Gastroesophageal sphincter (tissue), 4 donors: Measurements from ENCODE around the gene SLC38A9. TPM values are rescaled to one million over a fixed set of nuclear protein-coding genes. Genes with fewer than 3 reads are reported as not detected.
"Not testable (repeated sequence)": the region's sequence is repeated elsewhere in the genome, so short reads cannot be mapped to it uniquely, and the experiment has no call there.

Experiments
- ATAC-seq: fragments of 150-250 bp; one replicate; pipeline ENCODE4 v1.9.1; 2016; ENCODE audit warnings: mild to moderate bottlenecking, moderate library complexity
- H3K27ac ChIP-seq, 4 donors: fragments of 200-600 bp; sonication (generic) in 3 of 4; 1 replicate in 3 of 4; 2 replicates in 1 of 4; pipeline ENCODE4 v1.5.1; 2016 to 2019
- H3K27me3 ChIP-seq: fragments of 200-600 bp; sonication (generic); one replicate; pipeline ENCODE4 v1.5.1; 2019
- H3K36me3 ChIP-seq, 2 donors: fragments of 200-600 bp; sonication (generic); one replicate each; pipeline ENCODE4 v1.5.1; 2019; ENCODE audit warnings: control low read depth in 1 of 2
- H3K4me1 ChIP-seq, 3 donors: fragments of 200-600 bp; sonication (generic); 1 replicate in 2 of 3; 2 replicates in 1 of 3; pipeline ENCODE4 v1.5.1; 2016 to 2019; ENCODE audit warnings: control low read depth in 2 of 3
- H3K4me3 ChIP-seq, 2 donors: fragments of 200-600 bp; sonication (generic); one replicate each; pipeline ENCODE4 v1.5.1; 2019; ENCODE audit warnings: mild to moderate bottlenecking in 1 of 2, moderate library complexity in 1 of 2
- H3K9me3 ChIP-seq, 3 donors: fragments of 200-600 bp; sonication (generic); one replicate each; pipeline ENCODE4 v1.5.1; 2017 to 2019; ENCODE audit warnings: control low read depth in 2 of 3
- EP300 ChIP-seq: sonication (generic); formaldehyde crosslinking; IDR thresholded peaks from one replicate; pipeline ENCODE4 v1.6.1; 2017; ENCODE audit warnings: antibody characterized with exemption, mild to moderate bottlenecking
- POLR2A ChIP-seq, 2 donors: fragments of 450-650 bp; IDR thresholded peaks; one replicate each; pipeline ENCODE4 v1.6.1; 2017; ENCODE audit warnings: antibody characterized with exemption in 2 of 2, mild to moderate bottlenecking in 2 of 2, moderate library complexity in 1 of 2
- POLR2AphosphoS5 ChIP-seq: sonication (generic); formaldehyde crosslinking; IDR thresholded peaks from one replicate; pipeline ENCODE4 v1.6.1; 2017; ENCODE audit warnings: antibody characterized with exemption
- WGBS, 2 donors: methylation state at CpG; one replicate each; pipeline ENCODE4 v1.1.5; 2018; ENCODE audit warnings: low coverage in 1 of 2; 5-methylcytosine and 5-hydroxymethylcytosine counted together
- total RNA-seq, 4 donors: library from RNA; depleted of rRNA; stranded (reverse); fragments of >200 nt; gene quantifications; one replicate each; pipeline ENCODE4 v1.1.0, GENCODE V29; 2016
- TF ChIP-seq, protein P1 (sequence below), 4 experiments: fragments of 200-600 bp in 2 of 4; fragments of 450-650 bp in 2 of 4; sonication (generic) in 1 of 4; IDR thresholded peaks; one replicate each; pipeline ENCODE4 v1.5.1; 2017 to 2019; ENCODE audit warnings: antibody characterized with exemption in 4 of 4, mild to moderate bottlenecking in 2 of 4, moderate library complexity in 2 of 4

SLC38A9 gene, protein sequence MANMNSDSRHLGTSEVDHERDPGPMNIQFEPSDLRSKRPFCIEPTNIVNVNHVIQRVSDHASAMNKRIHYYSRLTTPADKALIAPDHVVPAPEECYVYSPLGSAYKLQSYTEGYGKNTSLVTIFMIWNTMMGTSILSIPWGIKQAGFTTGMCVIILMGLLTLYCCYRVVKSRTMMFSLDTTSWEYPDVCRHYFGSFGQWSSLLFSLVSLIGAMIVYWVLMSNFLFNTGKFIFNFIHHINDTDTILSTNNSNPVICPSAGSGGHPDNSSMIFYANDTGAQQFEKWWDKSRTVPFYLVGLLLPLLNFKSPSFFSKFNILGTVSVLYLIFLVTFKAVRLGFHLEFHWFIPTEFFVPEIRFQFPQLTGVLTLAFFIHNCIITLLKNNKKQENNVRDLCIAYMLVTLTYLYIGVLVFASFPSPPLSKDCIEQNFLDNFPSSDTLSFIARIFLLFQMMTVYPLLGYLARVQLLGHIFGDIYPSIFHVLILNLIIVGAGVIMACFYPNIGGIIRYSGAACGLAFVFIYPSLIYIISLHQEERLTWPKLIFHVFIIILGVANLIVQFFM
- 10 to 100 TPM; 10.1 to 13.2 (median 11.4) TPM for total RNA-seq

DNA sequence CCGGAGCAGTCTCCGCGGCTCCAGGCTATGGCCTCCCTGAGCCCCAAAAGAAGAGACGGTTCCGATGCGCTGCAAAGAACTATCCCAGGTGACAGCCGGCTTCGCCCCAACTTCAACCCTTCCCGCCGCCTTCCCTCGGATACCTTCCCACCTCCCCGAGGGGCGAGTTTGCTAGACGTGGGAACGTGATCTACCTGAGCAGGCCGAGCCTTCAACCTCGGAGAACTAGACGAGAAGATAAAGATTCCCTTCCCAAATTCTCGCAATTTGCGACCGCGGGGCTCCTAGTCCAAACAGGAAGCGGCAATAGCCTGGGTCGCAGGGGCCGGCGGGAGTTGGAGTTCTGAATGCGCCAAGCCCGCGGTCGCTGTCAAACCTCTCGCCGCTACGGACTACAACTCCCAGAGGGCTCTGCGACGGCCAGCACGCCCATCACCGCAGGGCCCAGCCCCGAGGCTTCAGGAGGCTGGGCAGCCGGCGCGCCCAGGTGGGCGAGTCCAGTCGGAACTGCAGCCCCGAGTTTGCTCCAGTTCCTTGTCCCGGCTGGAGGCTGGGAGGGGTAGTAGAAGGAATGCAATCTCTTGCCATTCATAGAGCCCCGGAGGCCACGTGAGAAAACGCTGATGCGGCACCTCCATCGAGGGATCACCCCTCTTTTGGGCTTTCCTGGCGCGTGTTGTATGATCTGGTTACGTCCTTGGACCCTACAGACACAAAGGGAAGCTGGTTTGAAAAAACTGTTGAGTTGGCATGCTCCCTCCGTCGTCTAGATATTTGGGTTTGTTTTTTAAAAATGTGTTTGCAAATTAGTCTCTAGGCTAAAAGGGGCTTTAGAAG lies at the start of gene SLC38A9:
SLC38A9 (minus strand) TSS at position 302 of the 837 bp plus-strand sequence. CDS start 14,366 bp downstream, outside the sequence.
- H3K9me3 ChIP-seq, result no peaks in the 10 kb centered on the region
- H3K36me3 ChIP-seq, result peaks cover 0 to 10% of the 10 kb centered on the region in 2 donors
- 2% methylated on average over 15 of the region's 55 CpGs; no CpG with 5 or more reads in 1 of the 2 donors for WGBS, 2 donors
- H3K27ac ChIP-seq, result peak within 1 kb of the TSS; percentile 37 to 82 (median 80)
- TF ChIP-seq POLR2A (IDR thresholded peaks at IDR 0.05), result peak in 1 of 2 donors; percentile 13
- TF ChIP-seq POLR2AphosphoS5, result no peak
- H3K27me3 ChIP-seq, result no peaks in the 10 kb centered on the region
- peak; percentile 100 for ATAC-seq
- H3K4me3 ChIP-seq, result peak within 1 kb of the TSS; percentile 78 to 97
- H3K4me1 ChIP-seq, result peaks cover 0 to 19% (median 6%) of the 10 kb centered on the region in 3 donors

DNA sequence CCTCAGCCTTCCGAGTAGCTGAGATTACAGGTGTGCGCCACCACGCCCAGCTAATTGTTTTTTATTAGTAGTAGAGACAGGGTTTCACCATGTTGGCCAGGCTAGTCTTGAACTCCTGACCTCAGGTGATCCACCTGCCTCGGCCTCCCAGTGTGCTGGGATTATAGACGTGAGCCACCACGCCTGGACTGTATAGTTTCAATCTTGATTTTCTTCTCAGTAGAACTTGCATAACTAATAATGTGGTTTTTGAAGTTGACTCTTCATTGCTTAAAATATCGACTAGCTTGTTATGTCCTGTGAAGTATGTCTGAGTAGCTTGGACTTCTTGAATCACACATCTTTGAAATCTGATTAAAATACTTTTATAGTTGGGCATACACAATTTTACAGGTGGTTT lies 49.6 kb upstream of the SLC38A9 start:
- H3K27me3 ChIP-seq, ATAC-seq, H3K27ac ChIP-seq, H3K4me3 ChIP-seq, H3K4me1 ChIP-seq, H3K9me3 ChIP-seq, H3K36me3 ChIP-seq: not testable (repeated sequence)
- 86 to 90% methylated on average over 6 to 7 of the region's 7 CpGs for WGBS, 2 donors

DNA sequence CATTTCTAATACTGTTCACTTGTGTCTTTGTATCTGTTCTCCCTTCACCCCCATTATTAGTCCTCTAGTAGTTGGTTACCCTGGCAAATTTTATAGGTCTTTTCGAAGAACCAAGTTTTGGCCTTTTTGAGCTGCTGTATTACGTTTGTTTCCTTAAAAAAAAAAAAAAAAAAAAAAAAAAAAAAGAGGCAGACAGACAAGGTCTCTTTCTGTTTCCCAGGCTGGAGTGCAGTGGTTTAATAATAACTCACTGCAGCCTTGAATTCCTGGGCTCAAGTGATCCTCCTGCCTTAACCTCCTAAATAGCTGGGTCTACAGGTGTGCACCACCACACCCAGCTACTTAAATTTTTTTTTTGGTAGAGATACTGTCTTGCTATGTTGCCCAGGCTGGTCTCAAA lies 46.6 kb upstream of the SLC38A9 start:
- ATAC-seq, result no peak

DNA sequence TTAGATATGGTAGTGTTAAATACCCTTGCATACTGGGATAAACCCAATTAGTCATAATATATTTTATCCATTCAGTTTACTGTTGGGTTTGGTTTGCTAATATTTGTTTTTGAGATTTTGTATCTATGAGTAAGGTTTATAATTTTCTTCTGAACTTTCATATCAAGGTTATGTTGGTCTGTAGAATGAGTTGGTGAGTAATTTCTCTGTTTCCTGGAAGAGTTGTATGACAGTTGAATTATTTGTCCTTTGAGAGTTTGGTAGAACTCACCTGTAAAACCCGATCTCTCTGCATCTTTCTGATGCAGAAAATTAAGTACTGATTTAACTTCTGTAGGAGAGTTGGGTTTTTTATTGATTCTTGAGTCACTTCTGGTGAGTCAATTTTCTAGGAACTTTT lies 46.1 kb upstream of the SLC38A9 start:
- H3K9me3 ChIP-seq, result no peaks in the 10 kb centered on the region
- no peak for ATAC-seq
- H3K4me1 ChIP-seq, result no peaks in the 10 kb centered on the region
- no peak overlapping the region for H3K4me3 ChIP-seq
- no peaks in the 10 kb centered on the region for H3K36me3 ChIP-seq
- TF ChIP-seq, protein P1, sequence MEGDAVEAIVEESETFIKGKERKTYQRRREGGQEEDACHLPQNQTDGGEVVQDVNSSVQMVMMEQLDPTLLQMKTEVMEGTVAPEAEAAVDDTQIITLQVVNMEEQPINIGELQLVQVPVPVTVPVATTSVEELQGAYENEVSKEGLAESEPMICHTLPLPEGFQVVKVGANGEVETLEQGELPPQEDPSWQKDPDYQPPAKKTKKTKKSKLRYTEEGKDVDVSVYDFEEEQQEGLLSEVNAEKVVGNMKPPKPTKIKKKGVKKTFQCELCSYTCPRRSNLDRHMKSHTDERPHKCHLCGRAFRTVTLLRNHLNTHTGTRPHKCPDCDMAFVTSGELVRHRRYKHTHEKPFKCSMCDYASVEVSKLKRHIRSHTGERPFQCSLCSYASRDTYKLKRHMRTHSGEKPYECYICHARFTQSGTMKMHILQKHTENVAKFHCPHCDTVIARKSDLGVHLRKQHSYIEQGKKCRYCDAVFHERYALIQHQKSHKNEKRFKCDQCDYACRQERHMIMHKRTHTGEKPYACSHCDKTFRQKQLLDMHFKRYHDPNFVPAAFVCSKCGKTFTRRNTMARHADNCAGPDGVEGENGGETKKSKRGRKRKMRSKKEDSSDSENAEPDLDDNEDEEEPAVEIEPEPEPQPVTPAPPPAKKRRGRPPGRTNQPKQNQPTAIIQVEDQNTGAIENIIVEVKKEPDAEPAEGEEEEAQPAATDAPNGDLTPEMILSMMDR (IDR thresholded peaks at IDR 0.05), result no peak
- TF ChIP-seq POLR2AphosphoS5, result no peak
- no peak for TF ChIP-seq EP300
- no peak for TF ChIP-seq POLR2A (IDR thresholded peaks at IDR 0.05)
- no peaks in the 10 kb centered on the region for H3K27me3 ChIP-seq
- H3K27ac ChIP-seq, result no peak overlapping the region
- WGBS, 2 donors, result 89% methylated on average over 1 of the region's 1 CpG; no CpG with 5 or more reads in 1 of the 2 donors

More for the DNA sequence above, 46.6 kb upstream of the SLC38A9 start:
- Histone ChIP-seq H3K9me3 (no peaks in the 10 kb centered on the region), H3K36me3 (no peaks in the 10 kb centered on the region), H3K4me3 (no peak overlapping the region), H3K4me1 (no peaks in the 10 kb centered on the region), H3K27ac (no peak overlapping the region), H3K27me3 (no peaks in the 10 kb centered on the region)
- WGBS, 2 donors, result 46 to 78% methylated on average over 2 of the region's 2 CpGs
- TF ChIP-seq, protein P1 (IDR thresholded peaks at IDR 0.05), result no peak
- TF ChIP-seq POLR2A (IDR thresholded peaks at IDR 0.05) (no peak), POLR2AphosphoS5 (no peak), EP300 (no peak)

DNA sequence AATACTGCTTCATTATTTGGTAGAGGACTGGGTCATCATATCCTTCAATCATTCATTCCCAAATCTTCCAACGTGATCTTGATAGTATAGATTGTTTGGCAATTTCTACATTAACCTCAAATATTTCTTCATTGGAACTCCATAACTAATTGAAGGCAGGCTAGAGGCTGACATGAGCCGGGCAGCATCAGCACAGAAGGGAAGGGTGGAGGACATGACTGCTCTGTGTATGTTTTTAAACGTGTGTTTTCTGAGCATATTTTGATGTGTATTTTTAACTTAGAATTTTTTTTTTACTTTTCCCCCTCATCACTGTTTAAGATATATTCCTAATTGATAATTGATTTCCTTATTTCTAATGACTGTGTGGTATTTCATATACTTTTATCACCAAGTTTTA lies 38.4 kb upstream of the SLC38A9 start:
- 66 to 67% methylated on average over 3 of the region's 3 CpGs for WGBS, 2 donors
- H3K4me3 ChIP-seq, result no peak overlapping the region
- no peak for TF ChIP-seq EP300
- TF ChIP-seq, protein P1 (IDR thresholded peaks at IDR 0.05), result no peak
- TF ChIP-seq POLR2A (IDR thresholded peaks at IDR 0.05), result no peak
- no peak for TF ChIP-seq POLR2AphosphoS5

More for the DNA sequence above, 38.4 kb upstream of the SLC38A9 start:
- no peaks in the 10 kb centered on the region for H3K27me3 ChIP-seq
- H3K36me3 ChIP-seq, result no peaks in the 10 kb centered on the region
- H3K4me1 ChIP-seq, result no peaks in the 10 kb centered on the region
- H3K9me3 ChIP-seq, result no peaks in the 10 kb centered on the region
- H3K27ac ChIP-seq, result no peak overlapping the region
- ATAC-seq, result no peak
